ENCODE data around the gene TCN2. TPM values are rescaled to one million over a fixed set of nuclear protein-coding genes. Genes with fewer than 3 reads are reported as not detected.
"Not testable (repeated sequence)": the region's sequence is repeated elsewhere in the genome, so short reads cannot be mapped to it uniquely, and the experiment has no call there.

TCN2 gene
- total RNA-seq, 4 donors from 2014 or later, result 38.2 to 56.1 (median 43.8) TPM

DNA sequence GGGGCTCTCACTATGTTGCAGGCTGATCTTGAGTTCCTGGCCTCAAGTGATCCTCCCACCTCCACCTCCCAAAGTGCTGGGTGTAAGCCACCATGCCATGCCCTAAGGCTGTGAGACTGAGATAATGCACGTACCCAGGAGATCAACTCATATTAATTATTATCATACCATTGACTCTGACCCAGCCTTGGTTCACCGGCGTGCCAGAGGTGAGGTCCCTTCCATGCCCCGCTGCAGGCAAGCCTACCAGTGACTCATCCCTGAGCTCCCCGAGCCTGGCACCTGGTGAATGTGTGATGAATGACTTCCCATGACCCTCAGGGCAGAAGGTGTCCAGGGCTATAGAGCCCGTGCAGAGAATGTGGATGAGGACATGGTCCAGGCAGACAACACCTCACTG is 44.6 kb upstream of the TCN2 start:
- H3K27me3 ChIP-seq, result no peaks in the 10 kb centered on the region
- TF ChIP-seq, protein P1, sequence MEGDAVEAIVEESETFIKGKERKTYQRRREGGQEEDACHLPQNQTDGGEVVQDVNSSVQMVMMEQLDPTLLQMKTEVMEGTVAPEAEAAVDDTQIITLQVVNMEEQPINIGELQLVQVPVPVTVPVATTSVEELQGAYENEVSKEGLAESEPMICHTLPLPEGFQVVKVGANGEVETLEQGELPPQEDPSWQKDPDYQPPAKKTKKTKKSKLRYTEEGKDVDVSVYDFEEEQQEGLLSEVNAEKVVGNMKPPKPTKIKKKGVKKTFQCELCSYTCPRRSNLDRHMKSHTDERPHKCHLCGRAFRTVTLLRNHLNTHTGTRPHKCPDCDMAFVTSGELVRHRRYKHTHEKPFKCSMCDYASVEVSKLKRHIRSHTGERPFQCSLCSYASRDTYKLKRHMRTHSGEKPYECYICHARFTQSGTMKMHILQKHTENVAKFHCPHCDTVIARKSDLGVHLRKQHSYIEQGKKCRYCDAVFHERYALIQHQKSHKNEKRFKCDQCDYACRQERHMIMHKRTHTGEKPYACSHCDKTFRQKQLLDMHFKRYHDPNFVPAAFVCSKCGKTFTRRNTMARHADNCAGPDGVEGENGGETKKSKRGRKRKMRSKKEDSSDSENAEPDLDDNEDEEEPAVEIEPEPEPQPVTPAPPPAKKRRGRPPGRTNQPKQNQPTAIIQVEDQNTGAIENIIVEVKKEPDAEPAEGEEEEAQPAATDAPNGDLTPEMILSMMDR (IDR thresholded peaks at IDR 0.05), result no peak
- TF ChIP-seq EP300 (IDR thresholded peaks at IDR 0.05) (no peak), POLR2A (IDR thresholded peaks at IDR 0.05) (no peak)
- no peaks in the 10 kb centered on the region for H3K4me1 ChIP-seq
- 88% methylated on average over 6 of the region's 6 CpGs for WGBS, 2 donors
- H3K4me3 ChIP-seq, result no peak overlapping the region
- DNase-seq (ENCODE audit: low spot score in 2 of 2), result no peak
- H3K9me3 ChIP-seq, result no peaks in the 10 kb centered on the region
- peaks cover 0 to 5% (median 0%) of the 10 kb centered on the region in 3 donors for H3K36me3 ChIP-seq
- H3K27ac ChIP-seq, result no peak overlapping the region

DNA sequence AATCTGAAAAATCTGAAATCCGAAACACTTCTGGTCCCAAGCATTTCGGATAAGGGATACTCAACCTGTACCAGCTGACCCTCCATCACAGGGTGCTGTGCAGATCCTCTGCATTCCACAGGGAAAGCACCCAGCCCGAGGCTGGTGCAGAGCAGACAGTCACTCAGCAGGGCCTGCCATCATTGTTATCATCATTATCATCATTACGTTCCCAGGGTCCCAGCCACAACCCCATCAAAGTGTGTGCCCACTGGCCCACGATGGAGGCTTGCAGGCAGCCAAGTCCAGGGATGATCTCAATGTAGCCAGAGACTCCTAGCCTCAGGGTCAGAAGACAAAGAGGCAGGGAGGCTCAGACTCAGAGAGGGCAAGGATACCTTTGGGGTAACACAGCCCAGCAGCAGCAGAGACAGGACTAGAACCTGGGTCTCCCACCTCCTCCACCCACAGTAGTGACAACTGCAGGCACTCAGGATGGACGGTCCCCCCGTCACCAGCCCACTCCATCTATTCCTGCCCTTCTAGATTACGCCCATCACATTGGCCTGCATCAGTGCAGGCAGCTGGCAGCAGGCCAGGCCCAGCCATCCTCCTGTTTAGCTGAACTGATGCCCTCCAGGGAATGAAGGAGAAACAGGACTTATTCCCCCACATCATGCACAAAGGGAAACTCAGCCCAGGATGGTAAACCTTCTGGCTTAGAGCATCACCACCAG is 42.8 kb upstream of the TCN2 start:
- no peak overlapping the region for H3K4me3 ChIP-seq
- H3K27me3 ChIP-seq, result no peaks in the 10 kb centered on the region
- TF ChIP-seq EP300 (IDR thresholded peaks at IDR 0.05), result no peak
- no peak for TF ChIP-seq POLR2A (IDR thresholded peaks at IDR 0.05)
- TF ChIP-seq, protein P1 (IDR thresholded peaks at IDR 0.05), result no peak
- WGBS, 2 donors, result 60 to 61% methylated on average over 7 to 8 of the region's 8 CpGs
- no peaks in the 10 kb centered on the region for H3K9me3 ChIP-seq
- H3K4me1 ChIP-seq, result no peaks in the 10 kb centered on the region
- no peak for DNase-seq (ENCODE audit: low spot score in 2 of 2)
- H3K27ac ChIP-seq, result peak overlapping the region in 2 of 4 donors; percentile 11 to 30
- peaks cover 0 to 11% (median 0%) of the 10 kb centered on the region in 3 donors for H3K36me3 ChIP-seq

DNA sequence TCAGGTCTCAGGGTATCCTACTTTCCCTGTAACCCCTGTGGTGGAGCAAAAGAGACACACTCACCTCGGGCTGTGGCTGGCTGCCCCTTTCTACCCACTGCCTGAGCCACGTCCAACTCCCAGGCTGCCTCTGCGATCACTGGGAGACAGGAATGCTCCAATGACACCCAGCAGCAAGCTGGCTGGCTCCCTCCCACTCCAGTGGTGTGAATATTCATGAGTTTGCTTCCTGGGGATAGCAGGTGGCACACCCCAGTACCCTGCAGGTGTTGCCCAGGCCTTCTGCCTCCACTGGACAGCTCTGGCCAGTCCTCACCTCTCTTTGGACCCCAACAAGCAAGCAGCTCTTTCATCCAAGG is 42.2 kb upstream of the TCN2 start:
- no peaks in the 10 kb centered on the region for H3K27me3 ChIP-seq
- no peak overlapping the region for H3K4me3 ChIP-seq
- no peaks in the 10 kb centered on the region for H3K4me1 ChIP-seq
- H3K36me3 ChIP-seq, result peaks cover 0 to 11% (median 0%) of the 10 kb centered on the region in 3 donors
- TF ChIP-seq, protein P1 (IDR thresholded peaks at IDR 0.05), result no peak
- TF ChIP-seq POLR2A (IDR thresholded peaks at IDR 0.05), result no peak
- TF ChIP-seq EP300 (IDR thresholded peaks at IDR 0.05), result no peak
- 19 to 31% methylated on average over 3 of the region's 3 CpGs for WGBS, 2 donors
- no peaks in the 10 kb centered on the region for H3K9me3 ChIP-seq
- no peak for DNase-seq (ENCODE audit: low spot score in 2 of 2)
- peak overlapping the region in 1 of 4 donors; percentile 30 for H3K27ac ChIP-seq

DNA sequence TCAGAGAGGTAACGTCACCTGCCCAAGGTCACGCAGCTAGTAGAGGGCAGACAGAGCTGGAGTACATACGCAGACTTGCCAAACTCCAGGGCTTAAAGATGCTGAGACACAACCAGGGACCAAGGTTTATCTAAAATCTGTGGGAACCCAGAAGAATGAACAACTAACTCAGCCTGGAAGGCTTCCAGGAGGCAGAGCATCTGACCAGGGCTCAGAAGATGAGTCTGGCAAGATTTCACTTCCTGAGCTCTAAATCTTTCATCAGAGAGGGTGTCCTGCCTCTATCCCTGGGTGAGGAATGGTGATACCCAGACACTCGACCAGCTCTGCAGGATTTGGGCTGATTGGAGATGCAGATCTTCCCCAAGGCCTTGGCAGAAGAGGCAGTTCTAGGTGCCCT is 41.6 kb upstream of the TCN2 start:
- Histone ChIP-seq H3K4me1 (no peaks in the 10 kb centered on the region), H3K27me3 (no peaks in the 10 kb centered on the region), H3K27ac (peak overlapping the region in 1 of 4 donors; percentile 35), H3K36me3 (peaks cover 0 to 11% (median 0%) of the 10 kb centered on the region in 3 donors), H3K9me3 (no peaks in the 10 kb centered on the region), H3K4me3 (no peak overlapping the region)
- DNase-seq (ENCODE audit: low spot score in 2 of 2), result no peak
- TF ChIP-seq, protein P1 (IDR thresholded peaks at IDR 0.05), result no peak
- no peak for TF ChIP-seq EP300 (IDR thresholded peaks at IDR 0.05)
- no peak for TF ChIP-seq POLR2A (IDR thresholded peaks at IDR 0.05)
- 88% methylated on average over 4 of the region's 4 CpGs for WGBS, 2 donors

DNA sequence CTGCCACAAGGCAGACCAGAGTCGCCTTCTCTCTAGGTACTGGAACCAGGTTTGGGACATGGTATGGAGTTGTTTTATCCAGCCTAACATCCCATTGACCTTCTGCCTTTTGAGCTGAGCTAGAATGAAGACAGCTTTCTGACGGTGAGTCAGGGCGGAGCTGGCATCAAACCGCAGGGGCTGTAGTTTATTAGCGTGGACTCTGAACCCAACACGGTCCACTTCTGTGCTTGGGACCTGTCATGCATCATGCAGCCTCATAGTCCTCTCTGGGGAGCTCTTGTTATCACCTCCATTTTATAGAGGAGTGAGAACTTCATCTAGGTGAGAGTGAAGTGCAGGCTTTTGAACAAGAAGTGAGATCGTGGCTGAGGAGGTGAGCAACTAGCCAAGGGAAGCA is 40.8 kb upstream of the TCN2 start:
- Histone ChIP-seq H3K27me3 (no peaks in the 10 kb centered on the region), H3K4me1 (peaks cover 0 to 6% (median 0%) of the 10 kb centered on the region in 4 donors), H3K9me3 (no peaks in the 10 kb centered on the region), H3K4me3 (no peak overlapping the region), H3K27ac (no peak overlapping the region), H3K36me3 (peaks cover 0 to 11% (median 0%) of the 10 kb centered on the region in 3 donors)
- 61 to 65% methylated on average over 7 of the region's 7 CpGs for WGBS, 2 donors
- DNase-seq (ENCODE audit: low spot score in 2 of 2), result no peak
- TF ChIP-seq, protein P1 (IDR thresholded peaks at IDR 0.05), result no peak
- TF ChIP-seq POLR2A (IDR thresholded peaks at IDR 0.05) (no peak), EP300 (IDR thresholded peaks at IDR 0.05) (no peak)

DNA sequence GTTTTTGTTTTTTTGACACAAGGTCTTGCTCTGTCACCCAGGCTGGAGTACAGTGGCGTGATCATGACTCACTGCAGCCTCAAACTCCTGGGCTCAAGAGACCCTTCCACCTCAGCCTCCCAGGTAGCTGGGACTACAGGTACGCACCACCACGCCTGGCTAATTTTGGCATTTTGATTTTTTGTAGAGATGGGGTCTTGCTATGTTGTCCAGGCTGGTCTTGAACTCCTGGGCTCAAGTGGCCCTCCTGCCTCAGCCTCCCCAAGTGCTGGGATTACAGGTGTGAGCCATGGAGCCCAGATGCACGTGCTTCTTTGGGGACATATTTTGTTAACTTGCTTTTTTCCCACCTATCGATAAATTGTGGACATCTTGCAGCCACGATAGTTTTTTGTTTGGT is 39.7 kb upstream of the TCN2 start:
- not testable (repeated sequence) for H3K27ac ChIP-seq; H3K4me3 ChIP-seq; H3K9me3 ChIP-seq; H3K27me3 ChIP-seq; DNase-seq (ENCODE audit: low spot score in 2 of 2)
- peaks cover 0 to 18% (median 0%) of the 10 kb centered on the region in 4 donors for H3K4me1 ChIP-seq
- H3K36me3 ChIP-seq, result peaks cover 0 to 11% (median 0%) of the 10 kb centered on the region in 3 donors
- WGBS, 2 donors, result 89% methylated on average over 6 of the region's 6 CpGs

Data from tibial nerve (tissue), 4 donors.